NCI-H2227 (cell line): Measurements from ENCODE around the gene STARD3.

Experiments used
- DNase-seq: peaks from one replicate; lab custom pipeline; 2025; ENCODE audit not compliant: unreplicated experiment; lab: John Stamatoyannopoulos, UW

The STARD3 gene

DNA sequence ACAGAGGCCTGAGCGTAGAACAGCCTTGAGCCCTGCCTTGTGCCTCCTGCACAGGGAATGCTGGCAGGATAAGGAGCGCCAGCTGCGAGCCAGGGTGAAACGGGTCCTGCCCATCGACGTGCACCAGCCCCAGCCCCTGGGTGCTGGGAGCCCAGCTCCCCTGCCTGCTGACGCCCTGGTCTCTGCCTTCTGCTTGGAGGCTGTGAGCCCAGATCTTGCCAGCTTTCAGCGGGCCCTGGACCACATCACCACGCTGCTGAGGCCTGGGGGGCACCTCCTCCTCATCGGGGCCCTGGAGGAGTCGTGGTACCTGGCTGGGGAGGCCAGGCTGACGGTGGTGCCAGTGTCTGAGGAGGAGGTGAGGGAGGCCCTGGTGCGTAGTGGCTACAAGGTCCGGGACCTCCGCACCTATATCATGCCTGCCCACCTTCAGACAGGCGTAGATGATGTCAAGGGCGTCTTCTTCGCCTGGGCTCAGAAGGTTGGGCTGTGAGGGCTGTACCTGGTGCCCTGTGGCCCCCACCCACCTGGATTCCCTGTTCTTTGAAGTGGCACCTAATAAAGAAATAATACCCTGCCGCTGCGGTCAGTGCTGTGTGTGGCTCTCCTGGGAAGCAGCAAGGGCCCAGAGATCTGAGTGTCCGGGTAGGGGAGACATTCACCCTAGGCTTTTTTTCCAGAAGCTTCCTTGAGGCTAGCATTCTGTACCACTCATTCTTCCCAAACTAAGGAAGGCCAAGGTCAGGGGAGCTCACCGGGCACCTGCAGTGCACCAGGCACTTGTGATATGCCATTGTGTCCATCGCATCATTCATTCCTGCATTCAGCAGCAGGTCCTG, 33.2 kb downstream of the STARD3 start:
- DNase-seq, result no peak

DNA sequence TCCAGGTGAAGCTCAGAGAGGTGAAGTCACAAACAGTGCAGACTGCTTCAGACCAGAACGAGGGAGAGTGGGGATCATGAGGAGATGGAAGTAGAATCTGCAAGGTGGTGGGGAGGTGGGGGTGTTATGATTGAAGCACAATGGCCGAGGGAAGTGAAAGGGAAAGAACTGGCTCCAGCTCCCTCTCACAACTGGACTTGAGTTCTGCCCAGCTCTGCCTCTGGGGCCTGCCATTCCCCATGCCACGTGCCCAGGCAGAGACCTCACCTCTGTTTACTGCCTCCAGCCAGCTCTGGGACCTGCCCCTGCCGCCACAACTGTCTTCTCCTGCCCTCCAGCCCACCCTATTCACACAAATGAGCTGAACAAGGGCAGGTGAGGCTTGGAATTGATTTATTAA, 33.8 kb downstream of the STARD3 start:
- DNase-seq, result no peak

DNA sequence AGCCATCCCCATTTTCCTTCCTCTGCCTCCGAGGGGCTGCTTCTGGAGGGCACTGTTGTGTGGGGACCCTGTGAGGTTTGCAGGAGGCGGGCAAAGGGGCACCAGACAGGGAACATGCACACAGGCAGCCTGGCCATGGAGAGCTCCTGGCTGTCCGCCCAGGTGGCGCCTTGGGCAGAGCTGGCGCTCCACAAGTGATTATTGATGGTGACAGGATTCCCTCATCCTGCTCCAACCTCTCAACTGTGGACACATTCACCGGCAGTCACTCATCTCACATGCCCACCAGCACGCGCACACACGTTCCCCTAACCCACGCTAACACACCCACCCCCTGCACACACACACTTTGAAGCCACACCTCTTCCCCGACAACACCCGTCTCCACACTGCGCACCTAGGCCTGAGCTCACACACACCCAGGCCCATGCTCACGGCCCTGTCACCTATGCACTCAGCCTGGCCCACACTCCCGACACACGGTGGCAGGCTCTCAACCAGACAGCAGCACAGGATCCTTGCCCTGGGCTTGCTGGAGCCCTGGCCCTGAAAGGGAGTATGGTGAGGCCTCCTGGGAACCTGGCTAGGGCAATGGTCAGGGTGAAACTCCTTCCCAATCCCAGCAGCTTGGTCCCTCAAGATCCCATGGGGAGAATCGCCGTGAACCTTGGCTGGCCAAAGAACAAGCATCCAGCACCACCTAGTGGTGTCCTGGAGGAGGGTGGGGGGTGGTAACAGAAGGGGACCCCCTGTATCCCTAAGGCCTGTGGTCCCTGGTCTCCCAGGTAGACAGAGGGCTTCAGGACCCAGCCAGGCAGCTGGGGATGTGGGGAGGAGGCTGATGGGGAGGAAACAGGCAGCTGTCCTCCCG, 34.9 kb downstream of the STARD3 start:
- peak; percentile 38 for DNase-seq

DNA sequence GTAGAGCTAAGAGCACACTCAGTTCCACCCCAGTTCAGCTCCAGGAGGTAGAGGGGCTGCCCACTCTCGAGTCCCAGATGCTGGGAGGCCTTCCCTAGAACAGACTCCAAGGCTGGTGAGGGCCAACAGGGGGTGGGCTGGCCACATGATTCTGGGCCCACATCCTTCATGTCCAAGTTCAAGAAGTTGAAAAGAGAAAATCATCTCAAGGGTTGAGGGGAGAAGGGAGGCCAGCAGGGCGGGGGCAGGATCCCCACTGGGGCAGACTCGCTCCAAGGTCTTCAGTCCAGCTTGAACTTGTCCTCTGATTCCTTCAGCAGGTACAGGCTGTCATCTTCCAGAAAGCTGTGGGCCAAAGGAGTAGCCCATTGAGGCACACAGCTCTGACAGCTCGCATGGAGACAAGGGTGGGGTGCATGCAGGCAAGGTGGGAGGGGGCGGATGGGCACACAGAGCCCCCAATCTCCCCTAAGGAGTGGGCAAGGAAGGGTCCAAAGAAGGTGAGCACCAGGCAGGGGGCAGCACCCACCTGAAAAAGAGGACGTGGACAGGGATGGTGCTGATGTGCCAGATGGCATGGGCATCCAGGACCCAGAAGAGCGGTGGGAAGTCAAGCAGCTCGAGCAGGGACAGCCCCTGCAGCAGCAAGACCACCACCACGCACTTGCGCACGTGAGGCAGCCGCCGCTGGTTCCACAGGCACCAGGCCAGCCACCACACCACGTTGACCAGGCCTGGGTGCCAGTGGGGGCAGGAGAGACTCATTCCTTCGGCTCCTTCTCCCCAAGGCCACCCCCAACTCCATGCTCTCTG, 35.8 kb downstream of the STARD3 start:
- no peak for DNase-seq

DNA sequence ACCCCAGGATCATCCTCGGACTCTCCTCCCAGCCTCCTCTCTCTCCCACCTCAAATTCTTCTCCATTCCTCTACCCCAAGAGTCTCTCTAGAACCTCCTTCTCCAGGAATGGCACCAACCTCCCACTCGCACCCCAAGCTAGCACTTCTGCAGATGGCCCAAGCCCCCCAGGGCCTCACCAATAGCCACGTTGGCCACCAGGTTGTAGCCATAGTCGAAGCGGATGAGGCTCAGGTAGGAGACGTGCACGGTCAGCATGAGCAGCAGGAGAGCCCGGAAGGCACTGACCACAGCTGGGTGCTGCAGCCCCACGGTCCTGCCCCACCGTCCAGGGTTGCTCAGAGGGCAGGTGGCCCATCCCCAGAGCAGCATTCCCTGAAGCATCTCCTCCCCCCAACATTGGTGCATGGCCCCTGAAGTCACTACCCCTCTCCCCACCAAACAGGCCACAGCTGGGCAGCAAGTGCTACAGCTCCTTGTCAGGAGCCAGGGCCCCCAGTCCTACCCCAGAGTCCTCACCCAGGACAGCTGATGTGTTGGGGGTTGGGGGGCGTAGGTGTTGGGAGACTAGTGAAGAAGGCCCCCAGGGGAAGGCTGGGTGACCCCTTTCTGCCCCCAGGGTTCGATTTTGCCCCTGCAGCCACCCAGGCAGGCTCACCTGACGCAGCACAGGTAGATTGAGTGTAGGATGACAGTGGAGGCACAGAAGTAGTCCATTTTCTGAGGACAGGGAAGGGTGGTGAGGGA, 36.6 kb downstream of the STARD3 start:
- DNase-seq, result no peak

DNA sequence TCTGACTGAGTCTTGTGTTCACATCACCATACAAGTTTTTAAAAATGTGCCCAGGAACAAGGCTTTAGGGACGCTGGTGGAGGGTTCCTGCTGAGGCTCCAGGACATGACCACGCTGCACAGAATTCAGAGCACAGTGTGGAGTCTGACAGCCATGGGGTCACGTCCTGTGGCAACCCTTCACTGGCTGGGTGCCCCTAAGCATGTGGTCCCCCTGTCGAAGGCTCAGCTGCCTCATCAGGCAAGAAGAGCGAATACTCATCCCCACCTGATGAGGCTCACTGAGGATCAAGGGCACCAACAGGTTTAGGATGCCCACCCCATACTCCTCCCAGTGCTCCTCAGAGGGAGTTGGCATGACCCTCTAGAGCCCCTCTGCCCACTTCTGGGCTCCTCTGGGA, 37.2 kb downstream of the STARD3 start:
- DNase-seq, result no peak

DNA sequence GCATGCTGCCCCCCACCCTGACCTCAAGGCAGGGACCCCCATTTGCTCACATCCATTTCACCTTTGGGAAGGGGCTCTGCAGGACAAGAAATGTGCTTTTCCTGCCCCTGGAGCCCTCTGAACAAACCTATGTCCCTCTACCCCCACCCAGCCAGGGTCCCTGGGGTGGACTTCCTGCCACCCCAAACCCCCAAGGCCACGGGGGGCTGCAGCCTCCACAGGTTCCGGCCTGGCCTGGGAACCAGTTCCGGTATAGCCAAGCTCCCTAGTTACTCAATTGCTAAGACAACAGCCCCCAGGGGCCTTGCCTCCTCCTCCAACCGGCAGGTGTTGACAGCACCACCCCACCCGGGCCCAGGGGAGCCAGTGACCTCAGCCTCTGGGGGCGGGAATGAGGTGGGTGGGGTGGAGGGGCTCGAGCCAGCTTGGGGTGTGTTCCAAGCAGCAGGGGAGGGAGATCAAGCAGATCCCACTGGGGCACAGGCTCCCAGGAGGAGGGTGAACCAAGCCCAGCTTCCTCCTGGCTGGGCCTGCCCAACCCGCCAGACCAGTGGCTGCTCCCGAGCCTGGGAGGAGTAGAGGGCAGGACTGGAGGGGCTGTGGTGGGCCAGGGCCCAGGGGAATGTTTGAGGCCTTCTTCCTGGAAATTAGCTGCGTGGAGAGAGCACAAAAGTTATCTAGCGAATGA, 37.9 kb downstream of the STARD3 start:
- DNase-seq, result no peak

DNA sequence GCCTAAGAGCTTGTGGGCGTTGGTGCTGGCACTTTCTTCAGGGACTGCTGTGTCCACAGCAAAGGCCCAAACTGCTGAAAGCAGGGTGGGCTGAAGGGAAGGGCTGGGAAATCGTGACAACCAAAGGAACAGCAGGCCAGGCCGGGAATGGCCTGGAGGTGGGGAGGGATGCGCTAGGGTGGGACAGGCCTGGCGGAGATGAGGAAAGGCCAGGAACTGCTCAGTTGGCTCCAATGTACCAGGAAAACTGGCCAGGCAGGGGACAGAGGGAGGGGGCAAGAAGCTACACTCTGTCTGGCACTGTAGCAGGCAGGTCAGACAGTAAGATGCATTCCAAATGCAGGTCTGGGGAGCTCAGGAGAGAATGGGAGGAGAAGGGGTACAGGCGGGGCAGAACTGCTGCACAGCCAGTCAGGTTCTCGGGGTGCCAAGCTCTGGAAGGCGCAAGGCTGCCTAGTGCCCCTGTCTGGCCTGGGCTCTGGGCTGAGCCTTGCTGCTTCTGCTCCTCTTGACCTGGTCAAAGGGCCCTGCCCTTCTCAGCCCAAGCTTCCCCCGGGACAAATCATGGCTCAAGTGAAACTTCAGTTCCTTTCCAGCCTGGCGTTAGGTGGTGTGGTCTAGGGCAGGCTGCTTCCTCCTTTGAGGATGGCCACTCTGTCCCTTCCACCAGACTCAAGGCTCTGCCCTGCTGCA, 38.6 kb downstream of the STARD3 start:
- DNase-seq, result no peak

DNA sequence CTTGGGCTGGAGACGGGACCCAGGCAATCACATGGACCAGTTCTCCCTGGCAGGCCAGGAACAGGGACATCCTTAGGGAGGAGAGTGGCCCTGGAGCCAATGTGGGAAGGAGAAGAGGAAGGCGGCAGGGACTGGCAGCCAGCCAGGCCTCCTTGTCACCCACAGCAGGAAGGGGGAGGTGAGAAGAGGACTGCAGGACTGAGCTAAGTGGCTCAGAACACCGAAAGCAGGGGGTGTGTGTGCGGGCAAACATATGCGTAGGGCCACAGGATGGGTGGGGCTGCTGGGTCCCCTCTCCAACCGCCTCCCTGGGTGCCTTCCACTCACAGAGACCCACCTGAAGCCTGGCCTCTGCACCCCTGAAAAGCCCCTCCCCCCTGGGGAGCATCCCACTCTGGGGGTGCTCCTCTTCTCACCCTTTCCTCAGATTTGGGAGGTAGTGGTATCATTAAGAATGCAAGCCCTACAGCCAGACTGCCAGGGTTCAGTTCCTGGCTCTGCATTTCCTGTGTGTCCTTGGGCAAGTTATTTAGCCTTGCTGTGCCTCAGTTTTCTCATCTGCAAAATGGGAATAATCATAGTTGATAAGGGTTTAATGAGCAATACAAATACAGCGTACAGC, 39.4 kb downstream of the STARD3 start:
- peak; percentile 45 for DNase-seq

DNA sequence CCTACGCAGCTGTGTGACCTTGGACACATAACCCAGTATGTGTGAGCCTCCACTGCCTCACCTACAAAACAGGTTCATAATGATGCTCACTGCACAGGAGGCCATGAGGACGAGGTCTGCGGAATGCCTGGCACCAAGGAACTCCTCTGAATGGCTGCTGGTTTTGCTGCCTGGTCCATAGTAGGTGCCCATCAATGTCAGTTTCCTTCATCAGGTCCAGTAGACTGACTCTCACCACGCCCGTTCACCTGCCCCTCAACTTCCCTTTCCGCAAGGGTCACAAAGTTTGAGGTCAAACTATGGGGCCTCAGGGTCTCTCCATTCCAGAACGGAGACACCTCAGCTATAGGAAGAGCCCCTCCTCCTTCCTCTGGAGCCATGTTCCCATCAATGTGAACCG, 40.1 kb downstream of the STARD3 start:
- no peak for DNase-seq

DNA sequence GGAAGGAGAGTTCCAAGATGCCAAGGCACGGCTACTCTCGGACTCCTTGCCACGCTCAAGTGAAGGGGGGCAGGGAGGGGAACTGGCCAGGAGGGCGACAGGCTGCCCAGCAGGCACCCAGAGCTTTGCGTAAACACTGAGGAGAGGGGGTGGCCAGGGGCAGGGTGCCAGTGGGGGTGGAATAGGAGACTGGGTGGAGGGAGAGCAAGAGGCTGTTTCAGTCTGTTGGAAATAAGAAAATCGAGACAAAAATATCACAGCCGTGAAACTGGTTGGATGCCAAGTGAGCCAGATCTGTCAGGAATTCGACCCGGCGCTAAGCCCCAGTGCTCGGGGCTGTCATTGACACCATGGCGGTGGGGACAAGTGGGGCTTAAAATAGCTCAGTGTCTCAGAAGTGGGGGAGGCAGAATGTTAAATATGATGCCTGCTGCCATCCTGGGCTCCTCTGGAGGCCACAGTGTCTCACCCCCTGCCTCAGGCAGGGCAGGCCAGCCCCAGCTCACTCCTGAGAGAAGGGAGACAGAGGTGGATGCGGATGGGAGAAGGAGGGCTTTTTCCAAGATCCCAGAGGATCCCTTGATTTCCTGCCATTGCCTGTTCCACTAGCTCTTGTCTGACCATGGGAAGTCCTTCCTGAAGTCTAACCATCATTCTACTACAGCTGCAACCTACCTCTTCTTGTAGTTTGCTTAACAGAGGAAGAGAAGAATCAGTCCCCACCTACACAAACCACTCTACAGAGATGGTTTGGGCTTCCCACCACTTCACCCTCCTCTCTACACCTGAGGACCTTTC, 40.8 kb downstream of the STARD3 start:
- DNase-seq, result no peak

DNA sequence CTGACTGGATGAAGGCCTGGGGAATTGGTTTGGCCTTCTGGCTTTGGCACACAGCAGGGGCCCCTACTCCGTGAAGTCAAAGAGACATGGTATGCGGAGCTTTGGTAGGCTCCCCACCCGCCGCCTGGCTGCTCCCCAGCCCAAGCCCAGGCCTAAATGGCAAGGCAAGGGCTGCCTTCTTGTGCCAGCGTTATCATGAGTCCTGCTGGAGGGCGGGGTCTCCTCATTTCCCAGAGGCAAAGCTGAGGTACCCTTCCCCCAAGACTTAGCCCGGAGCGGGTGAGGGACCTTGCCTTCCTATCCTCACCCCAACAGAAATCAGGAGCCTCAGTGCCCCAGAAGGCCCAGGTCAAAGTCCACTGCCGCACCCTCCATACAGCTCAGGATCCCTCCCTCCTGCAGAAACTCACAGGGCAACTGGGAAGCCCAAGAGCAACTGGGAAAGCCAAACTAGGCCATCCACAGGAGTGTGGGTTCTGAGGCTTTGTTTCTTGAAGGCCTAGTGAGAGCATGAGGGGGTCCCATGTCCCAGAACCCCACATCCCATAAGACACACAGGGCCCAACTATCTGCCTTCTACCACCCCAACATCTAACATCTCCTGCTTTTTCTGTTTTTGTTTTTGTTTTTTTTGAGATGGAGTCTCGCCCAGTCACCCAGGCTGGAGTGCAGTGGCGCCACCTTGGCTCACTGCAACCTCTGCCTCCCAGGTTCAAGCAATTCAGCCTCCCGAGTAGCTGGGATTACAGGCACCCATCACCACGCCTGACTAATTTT, 41.6 kb downstream of the STARD3 start:
- no peak for DNase-seq

DNA sequence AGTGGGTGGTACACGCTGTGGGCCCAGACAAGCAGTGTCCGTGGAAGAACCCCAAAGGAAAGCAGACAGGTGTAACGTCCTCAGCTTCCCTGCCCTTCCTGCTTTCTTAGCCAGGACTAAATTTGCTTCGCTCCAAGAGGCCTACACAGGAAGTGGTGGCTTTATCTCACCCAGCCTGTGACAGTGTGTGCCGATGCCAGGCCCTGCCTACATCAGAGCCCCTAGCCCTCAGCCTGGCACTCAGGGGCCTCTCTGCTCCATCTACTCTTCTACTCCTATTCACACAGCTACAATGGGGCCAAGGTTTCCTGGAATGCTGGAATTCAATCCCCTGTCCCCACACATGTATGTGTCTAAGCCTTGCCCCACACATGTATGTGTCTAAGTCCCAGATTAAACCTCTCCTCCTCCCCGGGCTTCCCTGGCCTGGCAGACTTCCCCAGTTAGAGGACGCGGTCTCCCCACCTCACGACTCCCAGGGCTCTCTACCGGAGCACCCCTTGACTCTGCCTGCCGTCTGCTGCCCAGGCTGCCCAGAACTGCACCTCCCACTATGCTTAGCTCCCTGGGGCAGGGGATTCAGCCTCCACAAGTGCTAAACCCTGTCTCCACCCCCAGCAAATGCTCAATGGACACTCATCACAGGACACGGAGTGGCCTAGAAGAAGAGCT, 42.7 kb downstream of the STARD3 start:
- no peak for DNase-seq

DNA sequence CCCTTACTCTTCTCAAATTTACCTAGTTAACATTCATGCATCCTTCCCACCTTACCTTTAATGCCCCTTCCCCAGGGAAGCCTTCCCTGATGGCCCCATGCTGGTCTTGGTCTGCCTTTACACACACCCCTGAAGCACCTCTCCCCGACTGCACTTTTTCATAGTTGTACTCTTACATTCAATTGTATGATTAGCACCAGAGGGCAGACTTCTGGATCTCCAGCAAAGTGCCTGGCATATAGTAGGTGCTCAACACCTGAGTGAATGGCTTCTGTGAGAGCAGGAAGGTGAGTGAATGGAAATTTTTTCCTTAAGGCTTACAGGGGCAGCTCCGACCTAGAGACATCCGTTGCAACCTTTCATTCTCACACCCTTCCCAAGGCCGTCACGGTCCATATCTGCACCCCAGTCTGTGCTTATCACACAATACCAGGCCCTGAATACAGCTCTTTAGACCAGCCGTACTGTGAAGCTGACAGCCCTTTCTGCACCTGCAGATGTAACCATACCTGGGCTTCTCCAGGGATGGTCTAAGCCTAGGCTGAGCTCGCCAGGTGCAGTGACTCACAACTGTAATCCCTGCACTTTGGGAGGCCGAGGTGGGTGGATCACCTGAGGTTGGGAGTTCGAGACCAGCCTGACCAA, 46.5 kb downstream of the STARD3 start:
- no peak for DNase-seq

DNA sequence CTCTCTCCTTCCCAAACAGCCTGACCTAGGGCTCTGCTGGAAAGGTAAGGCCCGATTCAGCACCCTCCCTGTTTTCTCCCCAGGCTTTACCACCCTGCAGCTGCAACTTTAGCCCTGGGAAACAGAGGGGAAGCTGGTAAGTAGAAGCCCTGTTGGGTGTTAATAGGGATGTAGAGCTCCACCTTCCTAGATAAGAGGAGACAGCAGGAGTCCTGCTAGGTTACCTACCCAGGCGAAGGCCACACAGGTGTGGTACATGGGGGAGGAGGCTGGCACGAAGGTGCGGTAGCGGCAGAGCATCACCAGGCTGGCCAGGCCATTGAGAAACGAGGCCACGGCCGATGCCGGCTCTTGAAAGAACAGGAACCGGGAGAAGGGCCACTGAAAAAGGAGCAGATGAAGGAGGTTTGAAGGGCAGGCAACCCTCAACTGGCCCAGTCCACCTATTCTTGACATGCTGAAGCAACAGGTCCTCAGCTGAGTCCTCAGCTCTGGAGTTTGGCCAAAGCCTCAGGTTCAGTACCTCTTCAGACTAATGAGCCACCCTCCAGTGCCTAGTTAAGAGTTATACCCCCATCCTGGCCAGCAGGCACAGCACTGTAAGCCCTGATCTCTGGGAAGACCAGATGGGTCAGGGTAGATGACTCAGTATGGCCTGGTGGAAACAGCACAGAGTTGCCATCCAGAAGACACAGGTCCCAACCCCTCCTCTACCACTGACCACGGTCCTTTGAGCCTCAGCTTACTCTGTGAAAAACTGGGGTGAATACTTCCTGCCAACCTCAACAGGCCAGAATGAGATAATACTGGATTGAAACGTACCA, 47.6 kb downstream of the STARD3 start:
- no peak for DNase-seq
